ENCODE results near the gene KRT72. TPM values are rescaled to one million over a fixed set of nuclear protein-coding genes. Genes with fewer than 3 reads are reported as not detected.

The KRT72 gene
- total RNA-seq, 2 experiments from 2014 or later, result 0.16 to 0.32 TPM

DNA sequence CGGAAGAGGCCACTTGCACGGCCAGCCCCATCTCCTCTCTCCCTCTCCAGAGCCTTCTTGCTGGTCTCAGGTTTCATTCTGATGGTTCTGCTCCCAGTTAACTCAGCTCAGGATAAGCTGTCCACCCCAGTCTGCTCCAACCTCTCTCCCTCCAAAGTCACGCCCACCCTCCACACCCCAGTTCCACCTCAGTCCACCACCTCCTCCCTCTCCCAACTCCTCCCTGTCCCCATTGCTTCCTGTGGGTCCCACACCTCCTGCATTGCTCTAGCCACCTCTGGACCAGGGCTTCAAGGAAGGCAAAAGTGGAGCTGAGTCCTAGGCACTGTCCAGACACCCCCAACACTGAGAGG is 61.5 kb downstream of the KRT72 start:
- Mint-ChIP-seq H3K4me1 (ENCODE audit: low read depth) (peaks cover 4% of the 10 kb centered on the region), H3K27ac (no peak overlapping the region), H3K4me3 (no peak overlapping the region), H3K27me3 (no peaks in the 10 kb centered on the region), H3K9me3 (no peaks in the 10 kb centered on the region), H3K36me3 (ENCODE audit: low read depth) (no peaks in the 10 kb centered on the region)
- ChIA-PET POLR2A (no interaction called here), CTCF (interaction anchor here (1.5 kb wide), 1 partner anchor 331 kb away, joined by 3 read pairs; no protein-coding TSS in a partner anchor)
- ATAC-seq (no peak), DNase-seq (no peak)
- TF ChIP-seq, protein P1, sequence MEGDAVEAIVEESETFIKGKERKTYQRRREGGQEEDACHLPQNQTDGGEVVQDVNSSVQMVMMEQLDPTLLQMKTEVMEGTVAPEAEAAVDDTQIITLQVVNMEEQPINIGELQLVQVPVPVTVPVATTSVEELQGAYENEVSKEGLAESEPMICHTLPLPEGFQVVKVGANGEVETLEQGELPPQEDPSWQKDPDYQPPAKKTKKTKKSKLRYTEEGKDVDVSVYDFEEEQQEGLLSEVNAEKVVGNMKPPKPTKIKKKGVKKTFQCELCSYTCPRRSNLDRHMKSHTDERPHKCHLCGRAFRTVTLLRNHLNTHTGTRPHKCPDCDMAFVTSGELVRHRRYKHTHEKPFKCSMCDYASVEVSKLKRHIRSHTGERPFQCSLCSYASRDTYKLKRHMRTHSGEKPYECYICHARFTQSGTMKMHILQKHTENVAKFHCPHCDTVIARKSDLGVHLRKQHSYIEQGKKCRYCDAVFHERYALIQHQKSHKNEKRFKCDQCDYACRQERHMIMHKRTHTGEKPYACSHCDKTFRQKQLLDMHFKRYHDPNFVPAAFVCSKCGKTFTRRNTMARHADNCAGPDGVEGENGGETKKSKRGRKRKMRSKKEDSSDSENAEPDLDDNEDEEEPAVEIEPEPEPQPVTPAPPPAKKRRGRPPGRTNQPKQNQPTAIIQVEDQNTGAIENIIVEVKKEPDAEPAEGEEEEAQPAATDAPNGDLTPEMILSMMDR (IDR thresholded peaks at IDR 0.05), result no peak
- intact Hi-C loops (cut with micrococcal nuclease), result no loop called here

DNA sequence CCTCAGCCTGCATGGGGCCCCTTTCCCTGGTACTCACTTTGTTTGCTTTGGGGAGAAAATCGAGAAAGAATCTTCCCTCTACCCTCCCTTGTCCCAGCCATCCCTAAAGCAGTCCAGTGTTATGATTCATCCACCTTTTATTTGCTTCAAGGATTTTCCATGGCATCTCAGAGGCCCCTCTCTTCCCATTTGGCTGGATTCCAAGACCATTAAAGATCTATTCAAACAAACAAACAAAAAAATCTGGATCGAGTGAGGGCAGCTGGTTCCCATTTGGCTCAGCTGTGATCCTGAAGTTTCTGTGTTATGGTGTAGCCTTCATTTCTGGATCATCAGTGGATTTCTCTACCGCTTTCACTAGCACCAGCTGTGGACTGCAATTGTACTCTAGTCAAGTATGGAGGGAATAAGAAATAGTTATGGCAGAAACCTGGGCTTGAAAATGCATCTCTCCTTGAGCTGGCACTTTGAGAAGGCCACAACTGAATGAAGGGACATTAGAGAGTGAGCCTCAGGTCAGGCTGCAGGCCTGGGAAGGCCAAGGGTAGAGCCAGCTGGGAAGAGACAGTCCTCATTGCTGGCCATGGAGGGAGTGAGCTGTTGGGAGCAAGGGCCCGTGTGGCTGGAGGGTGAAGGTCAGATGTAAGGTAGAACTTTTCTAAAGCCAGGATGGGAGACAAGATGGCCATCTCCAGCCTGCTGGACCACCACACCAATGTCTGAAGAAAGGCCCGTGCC is 62.0 kb downstream of the KRT72 start:
- TF ChIP-seq, protein P1 (IDR thresholded peaks at IDR 0.05), result no peak
- Mint-ChIP-seq H3K4me1 (ENCODE audit: low read depth) (peaks cover 4% of the 10 kb centered on the region), H3K27me3 (no peaks in the 10 kb centered on the region), H3K27ac (no peak overlapping the region), H3K36me3 (ENCODE audit: low read depth) (no peaks in the 10 kb centered on the region), H3K9me3 (no peaks in the 10 kb centered on the region), H3K4me3 (no peak overlapping the region)
- ChIA-PET POLR2A (no interaction called here), CTCF (interaction anchor here (1.5 kb wide), 1 partner anchor 332 kb away, joined by 3 read pairs; no protein-coding TSS in a partner anchor)
- no peak for DNase-seq
- no peak for ATAC-seq
- intact Hi-C loops (cut with micrococcal nuclease), result no loop called here

DNA sequence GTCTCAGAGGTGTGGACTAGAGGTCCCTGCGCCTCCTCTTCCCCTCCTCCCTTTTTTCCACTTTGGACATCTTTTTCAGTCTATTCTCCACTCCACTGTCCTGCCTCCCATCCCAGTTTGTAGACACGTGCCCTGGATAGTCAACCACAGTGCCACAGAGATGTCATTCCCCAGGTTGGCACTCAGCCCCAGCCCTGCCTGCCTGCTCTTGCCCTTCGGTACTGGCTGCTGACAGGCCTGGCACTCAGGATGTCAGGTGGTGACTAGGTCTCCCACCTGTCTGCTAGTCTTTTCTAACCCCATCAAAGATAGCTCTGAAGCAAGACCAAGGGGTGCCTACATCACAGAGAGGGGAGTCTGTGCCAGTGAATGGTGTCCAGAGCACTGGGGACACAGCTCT is 64.2 kb downstream of the KRT72 start:
- intact Hi-C loops (cut with micrococcal nuclease), result no loop called here
- DNase-seq (no peak), ATAC-seq (no peak)
- Mint-ChIP-seq H3K27ac (no peak overlapping the region), H3K9me3 (no peaks in the 10 kb centered on the region), H3K4me1 (ENCODE audit: low read depth) (no peaks in the 10 kb centered on the region), H3K27me3 (no peaks in the 10 kb centered on the region), H3K4me3 (no peak overlapping the region), H3K36me3 (ENCODE audit: low read depth) (no peaks in the 10 kb centered on the region)
- ChIA-PET POLR2A (no interaction called here), CTCF (no interaction called here)
- TF ChIP-seq, protein P1 (IDR thresholded peaks at IDR 0.05), result no peak

Other genes starting within 250 kb of the KRT72 start
- gene KRT85, start 234.0 kb downstream of the KRT72 start, total RNA-seq, result not detected
- not detected for gene KRT84, start 215.8 kb downstream of the KRT72 start, total RNA-seq
- not detected for gene KRT82, start 195.1 kb downstream of the KRT72 start, total RNA-seq
- gene KRT75, start 167.1 kb downstream of the KRT72 start, total RNA-seq, result not detected
- gene KRT6B, start 149.3 kb downstream of the KRT72 start, total RNA-seq, result not detected
- not detected for gene KRT6C, start 127.7 kb downstream of the KRT72 start, total RNA-seq
- not detected for gene KRT6A, start 108.2 kb downstream of the KRT72 start, total RNA-seq
- not detected for gene KRT5, start 81.1 kb downstream of the KRT72 start, total RNA-seq
- gene KRT71, start 48.3 kb downstream of the KRT72 start, total RNA-seq, result not detected
- gene KRT74, start 27.6 kb downstream of the KRT72 start, total RNA-seq, result not detected
- under 1 TPM in 1 of 2 experiments, not detected in 1; 0.20 TPM for gene KRT73, start 17.1 kb upstream of the KRT72 start, total RNA-seq
- not detected for gene KRT2, start 50.7 kb upstream of the KRT72 start, total RNA-seq
- gene KRT1, start 78.9 kb upstream of the KRT72 start, total RNA-seq, result not detected
- gene KRT77, start 102.1 kb upstream of the KRT72 start, total RNA-seq, result not detected
- not detected for gene KRT76, start 175.9 kb upstream of the KRT72 start, total RNA-seq
- not detected for gene KRT3, start 194.7 kb upstream of the KRT72 start, total RNA-seq
- gene KRT4, start 212.7 kb upstream of the KRT72 start, total RNA-seq, result under 1 TPM; 0.11 to 0.16 TPM
- gene KRT79, start 232.8 kb upstream of the KRT72 start, total RNA-seq, result 1 to 10 TPM in 1 of 2 experiments, under 1 TPM in 1; 0.87 to 1.6 TPM
- gene KRT78, start 247.5 kb upstream of the KRT72 start, total RNA-seq, result not detected

All from activated CD8-positive, alpha-beta T cell treated with anti-CD3 and anti-CD28 coated beads for 36 hours (primary cell).